HuH-7 (cell line): ENCODE results near the gene PHLDB1.

Experiments
- DNase-seq: peaks from one replicate; pipeline ENCODE4 v3.0.0; 2011; ENCODE audit warnings: low spot score

The PHLDB1 gene

DNA sequence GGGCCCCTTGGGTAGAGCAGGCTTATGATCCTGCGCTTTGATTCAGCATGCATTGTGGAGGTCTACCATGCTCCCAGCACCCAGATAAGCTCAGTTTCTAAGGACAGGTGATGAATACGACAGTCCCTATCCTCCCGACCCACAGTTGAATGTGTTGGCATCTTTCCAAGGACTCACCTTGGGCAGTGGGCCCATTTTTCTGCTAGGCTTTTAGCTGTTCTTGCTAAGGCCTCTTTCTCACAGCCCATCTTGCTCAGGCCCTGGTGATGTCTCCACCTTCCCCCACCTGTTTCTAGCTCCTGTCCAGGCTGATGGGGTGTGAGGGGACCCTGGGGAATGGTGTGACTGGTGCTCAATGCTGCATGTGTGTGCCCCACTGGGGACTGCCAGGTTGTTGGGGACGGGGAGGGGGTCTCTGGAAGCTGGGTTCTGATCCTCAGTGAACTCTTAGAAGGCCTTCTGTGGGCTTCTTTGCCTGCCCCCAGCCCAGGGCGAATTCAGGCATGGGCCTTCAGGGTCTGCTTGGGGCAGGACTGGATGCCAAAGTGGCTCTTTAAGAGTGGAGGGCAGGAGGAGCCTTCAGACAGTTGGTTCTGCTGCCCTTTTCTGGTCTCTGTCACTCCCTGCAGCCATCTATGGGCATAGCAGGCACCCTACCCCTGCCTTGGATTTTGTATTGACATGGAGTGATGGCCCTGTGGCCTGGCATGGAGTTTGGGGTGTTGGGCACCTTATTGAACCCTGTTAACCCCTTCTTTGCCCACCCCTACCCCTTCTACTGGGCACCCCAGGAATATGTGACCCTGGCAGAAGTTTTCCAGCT, 33.1 kb downstream of the PHLDB1 start:
- DNase-seq = no peak

- DNase-seq = no peak
Measured at GRCh38 chr11:118641397-118642019, 34.1 kb downstream of the PHLDB1 start.

- DNase-seq = no peak
Measured at GRCh38 chr11:118643142-118643994, 36.0 kb downstream of the PHLDB1 start.

DNA sequence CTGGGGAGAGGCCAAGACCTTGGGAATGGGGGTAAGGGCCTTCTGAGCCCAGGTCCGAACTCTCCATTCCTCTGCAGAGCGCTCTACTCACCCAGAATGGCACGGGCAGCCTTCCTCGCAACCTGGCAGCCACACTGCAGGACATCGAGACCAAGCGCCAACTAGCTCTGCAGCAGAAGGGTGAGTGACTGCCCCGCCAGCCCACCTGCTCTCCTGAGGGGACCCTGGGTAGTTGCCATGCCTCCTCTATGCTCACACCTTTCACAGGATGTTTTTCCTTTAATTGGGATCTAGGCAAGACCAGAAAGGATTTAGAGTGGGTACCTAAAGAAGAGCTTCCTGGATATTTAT, 36.6 kb downstream of the PHLDB1 start:
- DNase-seq = no peak

GRCh38 chr11:118644496-118644895, 37.1 kb downstream of the PHLDB1 start:
- no peak for DNase-seq

DNA sequence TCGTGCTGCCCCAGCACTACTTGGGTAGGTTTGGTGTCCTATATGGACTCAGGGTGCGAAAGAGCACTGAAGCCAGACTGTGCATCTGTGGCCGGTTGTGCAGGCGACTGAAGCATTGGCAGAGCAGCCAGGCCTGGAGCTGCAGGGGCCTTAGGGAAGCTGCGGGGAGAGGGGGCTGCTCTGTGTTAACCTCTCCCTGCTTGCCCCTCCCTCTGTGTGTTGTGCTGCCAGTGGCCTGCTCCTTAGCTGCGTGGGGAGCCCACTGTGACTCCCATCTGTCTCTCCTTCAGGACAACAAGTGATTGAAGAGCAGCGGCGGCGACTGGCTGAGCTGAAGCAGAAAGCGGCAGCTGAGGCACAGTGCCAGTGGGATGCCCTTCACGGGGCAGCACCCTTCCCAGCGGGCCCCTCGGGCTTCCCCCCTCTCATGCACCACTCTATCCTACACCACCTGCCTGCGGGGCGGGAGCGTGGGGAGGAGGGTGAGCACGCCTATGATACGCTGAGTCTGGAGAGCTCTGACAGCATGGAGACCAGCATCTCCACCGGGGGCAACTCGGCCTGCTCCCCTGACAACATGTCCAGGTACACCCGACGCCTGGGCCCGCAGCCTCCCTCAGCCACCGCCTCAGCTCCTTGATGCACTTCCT, 37.8 kb downstream of the PHLDB1 start:
- no peak for DNase-seq

DNA sequence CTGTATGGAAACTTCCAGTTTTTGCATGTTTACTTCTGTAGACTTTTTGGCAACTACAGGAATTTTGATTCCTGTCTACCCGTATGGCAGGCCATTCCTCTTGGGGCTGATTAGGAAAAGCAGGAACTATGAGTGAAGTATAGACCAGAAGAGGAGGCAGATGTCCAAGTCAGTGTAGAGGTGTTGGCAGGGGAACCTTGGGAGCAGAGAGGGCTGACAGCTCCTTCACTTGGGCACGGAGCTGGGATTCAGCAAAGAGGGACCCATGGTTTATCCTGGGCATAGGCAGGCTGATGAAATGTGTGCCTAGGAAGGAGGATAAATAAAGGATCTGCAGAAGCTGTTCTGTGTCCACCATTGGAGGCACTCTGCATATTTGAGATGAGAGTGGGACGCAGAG, 39.0 kb downstream of the PHLDB1 start:
- DNase-seq = no peak

DNA sequence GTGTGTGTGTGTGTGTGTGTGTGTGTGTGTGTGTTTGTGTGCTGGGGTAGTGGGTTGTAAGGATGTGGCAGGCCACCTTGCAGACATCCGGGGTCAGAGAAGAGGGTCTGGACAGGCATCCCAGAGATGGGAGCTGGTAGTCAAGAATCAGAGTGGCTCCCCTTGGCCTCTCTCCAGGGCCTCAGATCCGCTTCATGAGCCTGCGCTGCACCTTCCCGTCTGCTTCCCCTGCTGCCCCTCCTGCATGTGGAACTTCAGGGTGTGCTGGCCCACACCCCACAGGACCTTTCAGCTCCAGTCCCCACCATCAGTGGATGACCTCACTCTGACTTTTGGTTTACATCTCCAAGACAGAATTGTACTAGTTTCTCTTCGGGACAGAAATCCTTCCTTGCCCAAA, 40.9 kb downstream of the PHLDB1 start:
- DNase-seq = no peak

DNA sequence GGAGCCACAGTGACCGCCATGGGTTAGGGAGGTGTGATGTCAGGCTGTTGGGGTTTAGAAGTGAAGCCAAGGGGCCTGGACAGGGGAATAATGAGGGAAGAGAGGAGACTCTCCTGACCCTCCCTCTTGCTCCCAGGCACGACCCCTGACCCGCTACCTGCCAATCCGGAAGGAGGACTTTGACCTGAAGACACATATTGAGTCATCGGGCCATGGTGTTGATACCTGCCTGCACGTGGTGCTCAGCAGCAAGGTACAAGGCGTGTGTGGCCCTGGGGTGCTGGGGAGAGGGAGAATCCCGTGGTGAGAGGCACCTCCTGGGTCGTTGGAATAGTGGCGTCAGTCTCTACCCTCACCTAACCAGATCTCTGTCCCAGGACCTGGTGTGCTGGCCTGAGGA, 42.5 kb downstream of the PHLDB1 start:
- DNase-seq = no peak

- no peak for DNase-seq
Measured at GRCh38 chr11:118650366-118650765, 43.0 kb downstream of the PHLDB1 start.

DNA sequence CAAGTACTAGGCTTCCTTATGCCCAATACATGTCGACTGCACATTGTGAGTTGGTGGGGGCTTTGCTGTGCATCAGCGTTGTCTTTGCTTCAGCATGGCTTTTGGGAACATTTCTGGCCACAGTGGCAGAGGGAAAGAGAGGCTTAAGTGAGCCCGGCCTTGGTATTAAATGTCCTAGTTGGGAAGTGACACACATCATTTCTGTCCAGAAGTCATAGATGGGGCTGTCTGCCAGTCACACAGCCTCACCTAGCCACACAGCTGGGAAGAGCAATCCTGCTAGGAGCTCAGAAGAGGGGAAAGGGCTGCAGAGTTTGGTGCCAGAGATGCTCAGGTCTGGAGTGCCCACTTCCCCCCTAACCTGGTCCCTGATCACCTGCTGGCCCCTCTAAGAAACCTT, 44.4 kb downstream of the PHLDB1 start:
- DNase-seq = no peak

DNA sequence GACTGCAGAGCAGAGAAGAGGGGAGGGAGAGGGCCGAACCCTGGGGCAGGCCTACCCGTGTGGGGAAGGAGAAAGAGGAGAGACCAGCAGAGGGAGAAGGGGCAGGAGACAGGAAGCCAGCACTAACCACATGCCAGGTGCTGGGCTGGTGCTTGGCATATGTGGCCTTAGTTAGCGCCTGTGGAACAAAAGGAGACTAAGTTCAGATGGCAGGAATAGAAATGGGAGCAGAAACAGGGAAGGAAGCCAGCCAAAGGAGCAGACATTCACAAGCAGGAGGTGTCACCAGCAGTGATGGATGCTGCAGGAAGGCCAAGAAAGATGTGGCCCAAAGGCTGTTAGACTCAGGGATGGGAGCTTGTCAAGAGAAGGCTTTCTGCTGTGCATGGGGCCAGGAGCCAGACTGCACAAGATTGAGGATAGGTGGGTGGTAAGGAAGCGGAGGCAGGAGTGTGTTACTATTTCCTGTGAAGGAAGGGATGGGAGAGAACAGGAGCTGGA, 45.3 kb downstream of the PHLDB1 start:
- no peak for DNase-seq

DNA sequence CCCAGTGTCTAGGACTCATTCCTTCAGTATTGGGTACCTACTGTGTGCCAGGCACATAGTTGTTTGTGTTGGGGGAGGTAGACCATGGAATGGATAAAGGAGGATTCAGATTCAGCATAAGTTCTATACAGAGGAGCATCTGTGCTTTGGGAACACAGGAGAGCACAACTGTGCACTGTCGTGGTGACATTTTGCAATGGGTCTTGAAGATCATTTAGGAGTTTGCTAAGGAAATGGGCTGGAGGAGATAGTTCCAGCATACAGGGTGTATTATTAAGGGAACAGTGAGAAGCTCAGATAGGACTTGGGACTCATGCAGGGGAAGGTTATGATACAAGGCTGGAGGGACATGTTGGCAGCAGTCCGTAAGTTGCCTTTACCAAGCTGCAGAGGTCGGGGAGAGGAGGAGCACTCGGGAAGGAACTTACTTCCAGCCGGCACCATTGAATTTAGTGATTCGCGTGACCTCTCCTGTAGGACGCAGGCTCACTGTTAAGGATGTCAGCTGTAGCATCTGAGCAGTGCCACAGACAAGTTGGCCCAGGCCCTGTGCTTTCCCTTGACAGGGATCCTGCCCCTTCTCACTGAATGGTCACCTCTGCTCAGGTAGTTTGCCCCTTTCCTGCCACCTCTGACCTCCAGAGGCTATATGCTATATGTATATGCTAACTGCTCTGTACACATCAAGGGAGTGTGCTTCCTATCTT, 46.4 kb downstream of the PHLDB1 start:
- no peak for DNase-seq

DNA sequence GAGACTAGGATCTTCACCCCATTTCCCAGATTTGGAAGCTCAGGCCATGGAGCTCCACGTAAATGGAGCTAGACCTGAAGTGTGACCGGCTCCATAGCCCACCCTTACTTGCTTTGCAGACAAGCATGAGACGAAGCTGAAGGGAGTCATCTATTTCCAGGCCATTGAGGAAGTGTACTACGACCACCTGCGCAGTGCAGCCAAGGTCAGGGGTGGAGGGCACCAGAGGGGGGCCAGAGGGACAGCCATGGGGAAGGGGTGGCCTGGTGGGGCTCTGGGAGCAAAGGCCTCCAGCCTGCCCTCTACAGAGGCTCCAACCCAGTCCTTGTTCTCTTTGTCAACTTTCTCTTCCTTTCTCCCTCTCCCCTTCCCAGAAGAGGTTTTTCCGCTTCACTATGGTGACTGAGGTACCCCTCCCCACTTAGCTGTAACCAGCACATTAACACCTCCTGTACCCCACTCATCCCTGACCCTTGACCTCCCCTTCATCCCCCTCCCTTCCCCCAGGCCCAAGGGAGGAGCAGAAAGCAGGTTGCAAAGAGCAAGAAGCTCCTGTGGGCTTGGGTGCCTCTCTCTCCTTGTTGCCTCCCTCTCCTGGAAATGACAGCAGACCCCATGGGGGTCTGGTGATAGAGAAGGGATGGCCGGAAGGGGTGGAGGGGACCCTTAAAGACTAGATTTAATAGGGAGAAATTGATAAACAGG, 48.2 kb downstream of the PHLDB1 start:
- DNase-seq = no peak

GRCh38 chr11:118656563-118657165, 49.2 kb downstream of the PHLDB1 start:
- DNase-seq = no peak

- no peak for DNase-seq
Measured at GRCh38 chr11:118657238-118657637, 49.8 kb downstream of the PHLDB1 start.

DNA sequence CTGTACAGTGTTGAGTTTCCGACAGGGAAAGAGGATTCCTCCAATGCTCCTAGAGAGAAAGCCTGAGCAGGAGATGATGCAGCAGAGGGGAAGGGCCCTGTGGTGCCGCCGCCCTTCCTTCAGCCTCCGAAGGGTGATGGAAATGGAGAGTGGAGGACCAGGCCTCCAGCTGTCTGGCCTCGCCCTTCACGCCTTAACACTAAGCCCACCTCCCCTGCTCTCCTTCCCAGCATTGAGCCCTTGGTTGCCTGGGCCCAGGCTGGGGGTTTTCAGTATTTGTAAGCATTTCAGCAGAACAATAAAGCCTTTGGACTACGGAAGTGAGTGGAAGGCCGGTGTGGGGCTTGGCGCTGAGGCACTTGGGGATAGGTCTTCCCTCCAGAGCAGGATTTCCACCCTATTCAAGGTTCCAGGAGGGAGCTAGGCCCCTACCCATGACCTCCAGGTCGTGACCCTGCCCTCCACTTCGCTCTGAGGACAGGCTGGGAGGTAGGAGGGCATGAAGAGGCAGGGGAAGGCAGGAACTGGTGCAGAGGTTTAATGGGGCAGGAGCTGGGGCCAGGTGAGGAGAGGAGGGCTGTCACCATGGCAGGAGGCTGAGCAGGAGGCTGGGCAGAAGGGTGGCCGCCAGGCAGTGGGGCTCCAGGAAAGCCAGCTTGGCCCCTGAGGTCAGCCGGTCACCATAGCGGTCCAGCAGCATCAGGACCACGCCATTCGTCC, 50.5 kb downstream of the PHLDB1 start:
- no peak for DNase-seq

- DNase-seq = no peak
Measured at GRCh38 chr11:118658429-118659313, 51.3 kb downstream of the PHLDB1 start.
